Neuronal stem cell (in vitro differentiated cells): ENCODE measurements around the gene CENPW. TPM values are rescaled to one million over a fixed set of nuclear protein-coding genes. Genes with fewer than 3 reads are reported as not detected.

ENCODE experiments used
- DNase-seq: peaks from one replicate; pipeline ENCODE4 v3.0.0-alpha.2; 2013; ENCODE audit warnings: low spot score
- H2AFZ ChIP-seq: one replicate; pipeline ENCODE4 v1.6.1; 2013; ENCODE audit warnings: mild to moderate bottlenecking, low read length, inconsistent platforms
- H2AK5ac ChIP-seq: 2 replicates; pipeline ENCODE4 v1.6.1; 2013; ENCODE audit warnings: low read depth, mild to moderate bottlenecking, inconsistent platforms, low read length, moderate library complexity, mixed read lengths
- H2BK120ac ChIP-seq: 2 replicates; pipeline ENCODE4 v1.6.1; 2013; ENCODE audit warnings: low read depth, mild to moderate bottlenecking, inconsistent platforms, low read length, moderate library complexity, mixed read lengths
- H2BK12ac ChIP-seq: one replicate; pipeline ENCODE4 v1.6.1; 2013; ENCODE audit warnings: low read length, inconsistent platforms
- H2BK15ac ChIP-seq: 2 replicates; pipeline ENCODE4 v1.6.1; 2013; ENCODE audit warnings: mild to moderate bottlenecking, low read length, inconsistent platforms, mixed read lengths
- H2BK5ac ChIP-seq: one replicate; pipeline ENCODE4 v1.6.1; 2013; ENCODE audit warnings: inconsistent platforms, mild to moderate bottlenecking, low read length, moderate library complexity
- H3K14ac ChIP-seq: one replicate; pipeline ENCODE4 v1.6.1; 2013; ENCODE audit warnings: low read length, inconsistent platforms
- H3K18ac ChIP-seq: 2 replicates; pipeline ENCODE4 v1.6.1; 2013; ENCODE audit warnings: low read length, inconsistent platforms
- H3K23ac ChIP-seq: 2 replicates; pipeline ENCODE4 v1.6.1; 2013; ENCODE audit warnings: low read depth, mild to moderate bottlenecking, mixed read lengths, low read length, inconsistent platforms; ENCODE audit not compliant: poor library complexity
- H3K27ac ChIP-seq: replicated peaks from 3 replicates; pipeline ENCODE4 v1.5.1; 2013; ENCODE audit warnings: low read length, inconsistent platforms
- H3K27me3 ChIP-seq, 3 experiments: 2 replicates each; pipeline ENCODE4 v1.6.1; 2013; ENCODE audit warnings: low read length in 3 of 3, mild to moderate bottlenecking in 2 of 3, inconsistent platforms in 1 of 3, low read depth in 1 of 3, mixed read lengths in 1 of 3, moderate library complexity in 1 of 3; ENCODE audit not compliant: control insufficient read depth in 3 of 3, insufficient read depth in 3 of 3
- H3K36me3 ChIP-seq, 2 donors: replicated peaks in 1 of 2; 2 replicates each; pipeline ENCODE4 v1.6.1; 2013; ENCODE audit warnings: low read length in 2 of 2; ENCODE audit not compliant: control insufficient read depth in 2 of 2, insufficient read depth in 2 of 2
- H3K4ac ChIP-seq: 2 replicates; pipeline ENCODE4 v1.6.1; 2013; ENCODE audit warnings: inconsistent platforms, mild to moderate bottlenecking, low read length, moderate library complexity
- H3K4me1 ChIP-seq, 2 donors: 1 replicate in 1 of 2; 2 replicates in 1 of 2; pipeline ENCODE4 v1.6.1; 2013; ENCODE audit warnings: low read length in 2 of 2, low read depth in 1 of 2; ENCODE audit not compliant: control insufficient read depth in 2 of 2, insufficient read depth in 1 of 2
- H3K4me2 ChIP-seq: one replicate; pipeline ENCODE4 v1.6.1; 2013; ENCODE audit warnings: mild to moderate bottlenecking, low read length, inconsistent platforms; ENCODE audit not compliant: insufficient read depth, poor library complexity, severe bottlenecking
- H3K4me3 ChIP-seq, 2 donors: 2 replicates each; pipeline ENCODE4 v1.5.1; 2013; ENCODE audit warnings: low read length in 2 of 2, mild to moderate bottlenecking in 2 of 2, inconsistent platforms in 1 of 2, moderate library complexity in 1 of 2
- H3K79me1 ChIP-seq: one replicate; pipeline ENCODE4 v1.6.1; 2013; ENCODE audit warnings: low read depth, mild to moderate bottlenecking, inconsistent platforms, low read length, moderate library complexity
- H3K9ac ChIP-seq: one replicate; pipeline ENCODE4 v1.6.1; 2013; ENCODE audit warnings: mild to moderate bottlenecking, low read depth, low read length, inconsistent platforms; ENCODE audit not compliant: poor library complexity
- H3K9me3 ChIP-seq, 2 donors: replicated peaks in 1 of 2; 2 replicates each; pipeline versions ENCODE3 to v1.6.1; 2013; ENCODE audit warnings: low read length in 2 of 2, mild to moderate bottlenecking in 2 of 2, inconsistent platforms in 1 of 2, low read depth in 1 of 2, mixed read lengths in 1 of 2, moderate library complexity in 1 of 2; ENCODE audit not compliant: control insufficient read depth in 2 of 2, insufficient read depth in 1 of 2
- H4K8ac ChIP-seq: one replicate; pipeline ENCODE4 v1.6.1; 2013; ENCODE audit warnings: low read depth, mild to moderate bottlenecking, inconsistent platforms, low read length, moderate library complexity
- H4K91ac ChIP-seq: one replicate; pipeline ENCODE4 v1.6.1; 2013; ENCODE audit warnings: low read length, low read depth, mild to moderate bottlenecking, inconsistent platforms; ENCODE audit not compliant: poor library complexity
- WGBS, 2 donors: extraction: QIAGEN DNeasy Blood & Tissue Kit; methylation state at CpG; one replicate each; pipeline ENCODE4 v1.1.7; 2013; ENCODE audit warnings: missing lambda C conversion rate in 2 of 2, mixed read lengths in 1 of 2; ENCODE audit not compliant: insufficient read length in 2 of 2, insufficient replicate concordance in 1 of 2; ENCODE audit errors: extremely low coverage in 2 of 2; 5-methylcytosine and 5-hydroxymethylcytosine counted together
- polyA plus RNA-seq, 2 experiments: library from polyadenylated mRNA; stranded (reverse); fragments of 200-250 nt; gene quantifications; one replicate each; pipeline ENCODE4 v1.2.3, GENCODE V29; 2013

CENPW gene
- polyA plus RNA-seq (2013, experiment 1 of 2) = 70.8 TPM
- polyA plus RNA-seq (2013, experiment 2 of 2) = 71.5 TPM

GRCh38 chr6:126339796-126340609 lies at the start of gene CENPW:
CENPW (plus strand) TSS chr6:126340115; CDS start chr6:126340274, 159 bp downstream.
- no peaks in the 10 kb centered on the region for H3K79me1 ChIP-seq
- H3K36me3 ChIP-seq = no peaks in the 10 kb centered on the region
- peak within 1 kb of the TSS; percentile 83 for H2AFZ ChIP-seq
- no peak within 1 kb of the TSS for H2BK120ac ChIP-seq
- no peak within 1 kb of the TSS for H2BK15ac ChIP-seq
- H3K27me3 ChIP-seq = no peaks in the 10 kb centered on the region
- peak within 1 kb of the TSS; percentile 66 for H3K27ac ChIP-seq
- H3K4ac ChIP-seq = no peak within 1 kb of the TSS
- no peak within 1 kb of the TSS for H4K91ac ChIP-seq
- H3K14ac ChIP-seq = no peak within 1 kb of the TSS
- no peak within 1 kb of the TSS for H2BK5ac ChIP-seq
- peak within 1 kb of the TSS; percentile 74 to 91 for H3K4me3 ChIP-seq
- no peak within 1 kb of the TSS for H2BK12ac ChIP-seq
- no peak within 1 kb of the TSS for H2AK5ac ChIP-seq
- DNase-seq = peak; percentile 81
- H3K4me1 ChIP-seq = peaks cover 5 to 7% of the 10 kb centered on the region in 2 donors
- no CpG with 5 or more reads among the region's 46 CpGs for WGBS, 2 donors
- no peaks in the 10 kb centered on the region for H3K9me3 ChIP-seq
- H4K8ac ChIP-seq = no peak within 1 kb of the TSS
- H3K4me2 ChIP-seq = peak within 1 kb of the TSS; percentile 51
- peak within 1 kb of the TSS; percentile 84 for H3K18ac ChIP-seq
- peak within 1 kb of the TSS; percentile 81 for H3K23ac ChIP-seq
- no peak within 1 kb of the TSS for H3K9ac ChIP-seq

- H3K4ac ChIP-seq = no peak overlapping the region
These were observed 45.9 kb upstream of the CENPW start for GRCh38 chr6:126293891-126294524.

DNA sequence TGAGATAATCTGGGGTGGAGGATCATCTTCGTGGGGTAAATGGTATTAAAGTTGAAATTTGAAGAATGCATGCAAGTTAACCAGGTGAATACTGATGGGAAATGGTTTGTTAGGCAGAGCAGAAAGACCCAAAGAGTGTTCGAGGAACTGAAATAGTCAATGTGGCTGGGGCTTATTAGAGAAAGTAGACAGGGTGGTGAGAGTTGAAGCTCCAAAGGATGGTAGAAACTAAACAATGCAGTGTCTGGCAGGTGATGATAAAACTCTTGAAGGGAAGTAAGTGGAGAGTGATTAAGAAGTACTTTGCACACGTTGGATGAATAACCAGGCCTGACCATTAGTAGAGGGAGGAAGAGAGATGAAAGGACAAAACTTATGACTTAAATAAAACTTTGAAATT lies 39.8 kb upstream of the CENPW start:
- H3K27ac ChIP-seq = no peak overlapping the region
- H4K8ac ChIP-seq = no peak overlapping the region
- no peak overlapping the region for H2AFZ ChIP-seq
- no peak overlapping the region for H2BK15ac ChIP-seq
- no peak overlapping the region for H3K23ac ChIP-seq
- no peak for DNase-seq
- H3K4me3 ChIP-seq = no peak overlapping the region
- H2AK5ac ChIP-seq = no peak overlapping the region
- no peaks in the 10 kb centered on the region for H3K9me3 ChIP-seq
- H3K4ac ChIP-seq = no peak overlapping the region
- H3K27me3 ChIP-seq = no peaks in the 10 kb centered on the region
- no peak overlapping the region for H3K14ac ChIP-seq
- no peak overlapping the region for H3K18ac ChIP-seq
- no peak overlapping the region for H3K9ac ChIP-seq
- no peak overlapping the region for H2BK12ac ChIP-seq
- whole genome bisulfite sequencing, 2 donors = no CpG with 5 or more reads among the region's 3 CpGs
- no peak overlapping the region for H3K4me2 ChIP-seq
- no peak overlapping the region for H2BK5ac ChIP-seq
- no peaks in the 10 kb centered on the region for H3K36me3 ChIP-seq
- H2BK120ac ChIP-seq = no peak overlapping the region
- H3K79me1 ChIP-seq = no peaks in the 10 kb centered on the region
- no peaks in the 10 kb centered on the region for H3K4me1 ChIP-seq
- no peak overlapping the region for H4K91ac ChIP-seq

More at GRCh38 chr6:126293891-126294524, 45.9 kb upstream of the CENPW start:
- Histone ChIP-seq H3K36me3 (no peaks in the 10 kb centered on the region), H3K27me3 (peaks cover 0 to 2% (median 0%) of the 10 kb centered on the region in 3 experiments), H4K91ac (no peak overlapping the region), H3K9ac (no peak overlapping the region), H3K9me3 (no peaks in the 10 kb centered on the region), H2BK15ac (no peak overlapping the region), H3K14ac (no peak overlapping the region), H2BK5ac (no peak overlapping the region), H3K27ac (no peak overlapping the region), H3K23ac (no peak overlapping the region), H3K4me1 (no peaks in the 10 kb centered on the region), H3K18ac (no peak overlapping the region), H2AK5ac (no peak overlapping the region), H2BK120ac (no peak overlapping the region), H4K8ac (no peak overlapping the region), H2BK12ac (no peak overlapping the region), H3K4me2 (no peak overlapping the region), H2AFZ (no peak overlapping the region), H3K79me1 (no peaks in the 10 kb centered on the region), H3K4me3 (no peak overlapping the region)
- DNase-seq = no peak

GRCh38 chr6:126300735-126301134 lies 39.2 kb upstream of the CENPW start:
- no peak overlapping the region for H2BK12ac ChIP-seq
- no peak overlapping the region for H4K91ac ChIP-seq
- H2BK15ac ChIP-seq = no peak overlapping the region
- H3K4me1 ChIP-seq = no peaks in the 10 kb centered on the region
- no peak overlapping the region for H3K27ac ChIP-seq
- no peak overlapping the region for H4K8ac ChIP-seq
- H3K27me3 ChIP-seq = no peaks in the 10 kb centered on the region
- no peaks in the 10 kb centered on the region for H3K36me3 ChIP-seq
- no peak for DNase-seq
- H3K14ac ChIP-seq = no peak overlapping the region
- no peak overlapping the region for H3K18ac ChIP-seq
- H3K9me3 ChIP-seq = no peaks in the 10 kb centered on the region
- H3K79me1 ChIP-seq = no peaks in the 10 kb centered on the region
- no peak overlapping the region for H2BK5ac ChIP-seq
- no peak overlapping the region for H3K9ac ChIP-seq
- H3K4me3 ChIP-seq = no peak overlapping the region
- no peak overlapping the region for H2AFZ ChIP-seq
- H3K4ac ChIP-seq = no peak overlapping the region
- H2BK120ac ChIP-seq = no peak overlapping the region
- no peak overlapping the region for H2AK5ac ChIP-seq
- H3K23ac ChIP-seq = no peak overlapping the region
- no peak overlapping the region for H3K4me2 ChIP-seq
